ENCODE data around the gene AP2A2. TPM values are rescaled to one million over a fixed set of nuclear protein-coding genes. Genes with fewer than 3 reads are reported as not detected.

The AP2A2 gene
- total RNA-seq, 3 donors from 2014 or later, result 44.6 to 112 (median 54.7) TPM

- DNase-seq (ENCODE audit: low spot score in 2 of 2), result no peak
- Histone ChIP-seq H3K36me3 (no peaks in the 10 kb centered on the region), H3K27ac (peak overlapping the region in 1 of 2 donors; percentile 29), H3K4me3 (no peak overlapping the region), H3K9me3 (no peaks in the 10 kb centered on the region), H3K4me1 (no peaks in the 10 kb centered on the region), H3K27me3 (no peaks in the 10 kb centered on the region)
- TF ChIP-seq POLR2A (IDR thresholded peaks at IDR 0.05), result no peak
- TF ChIP-seq CTCF (IDR thresholded peaks at IDR 0.05), result no peak
- TF ChIP-seq POLR2AphosphoS5 (IDR thresholded peaks at IDR 0.05), result no peak
- intact Hi-C loops (cut with DNase I; ENCODE audit: low total_unique reads), result no loop called here
These were observed 17.2 kb downstream of the AP2A2 start for GRCh38 chr11:942823-943222.

GRCh38 chr11:944711-945470, 19.2 kb downstream of the AP2A2 start:
- no peaks in the 10 kb centered on the region for H3K27me3 ChIP-seq
- TF ChIP-seq POLR2AphosphoS5 (IDR thresholded peaks at IDR 0.05), result no peak
- no peak for TF ChIP-seq POLR2A (IDR thresholded peaks at IDR 0.05)
- TF ChIP-seq CTCF (IDR thresholded peaks at IDR 0.05), result no peak
- no peak overlapping the region for H3K27ac ChIP-seq
- no peak for DNase-seq (ENCODE audit: low spot score in 2 of 2)
- peaks cover 7 to 10% of the 10 kb centered on the region in 2 donors for H3K9me3 ChIP-seq
- no peaks in the 10 kb centered on the region for H3K36me3 ChIP-seq
- no peaks in the 10 kb centered on the region for H3K4me1 ChIP-seq
- H3K4me3 ChIP-seq, result no peak overlapping the region
- intact Hi-C loops (cut with DNase I; ENCODE audit: low total_unique reads), result no loop called here

GRCh38 chr11:945986-946385, 20.3 kb downstream of the AP2A2 start:
- Histone ChIP-seq H3K36me3 (no peaks in the 10 kb centered on the region), H3K9me3 (peaks cover 7 to 12% of the 10 kb centered on the region in 2 donors), H3K4me3 (no peak overlapping the region), H3K4me1 (no peaks in the 10 kb centered on the region), H3K27ac (no peak overlapping the region), H3K27me3 (no peaks in the 10 kb centered on the region)
- no peak for TF ChIP-seq POLR2AphosphoS5 (IDR thresholded peaks at IDR 0.05)
- TF ChIP-seq CTCF (IDR thresholded peaks at IDR 0.05), result no peak
- no peak for DNase-seq (ENCODE audit: low spot score in 2 of 2)
- intact Hi-C loops (cut with DNase I; ENCODE audit: low total_unique reads), result no loop called here

GRCh38 chr11:947744-948143, 22.1 kb downstream of the AP2A2 start:
- intact Hi-C loops (cut with DNase I; ENCODE audit: low total_unique reads), result no loop called here
- Histone ChIP-seq H3K9me3 (peaks cover 7 to 12% of the 10 kb centered on the region in 2 donors), H3K4me1 (no peaks in the 10 kb centered on the region), H3K4me3 (no peak overlapping the region), H3K27me3 (no peaks in the 10 kb centered on the region), H3K27ac (no peak overlapping the region), H3K36me3 (no peaks in the 10 kb centered on the region)
- TF ChIP-seq POLR2A (IDR thresholded peaks at IDR 0.05) (no peak), CTCF (IDR thresholded peaks at IDR 0.05) (no peak), POLR2AphosphoS5 (IDR thresholded peaks at IDR 0.05) (no peak)
- DNase-seq (ENCODE audit: low spot score in 2 of 2), result no peak

- peaks cover 7 to 12% of the 10 kb centered on the region in 2 donors for H3K9me3 ChIP-seq
- H3K4me3 ChIP-seq, result no peak overlapping the region
- no peaks in the 10 kb centered on the region for H3K27me3 ChIP-seq
- no peak for TF ChIP-seq POLR2A (IDR thresholded peaks at IDR 0.05)
- no peak for TF ChIP-seq CTCF (IDR thresholded peaks at IDR 0.05)
- TF ChIP-seq POLR2AphosphoS5 (IDR thresholded peaks at IDR 0.05), result no peak
- H3K4me1 ChIP-seq, result peaks cover 0 to 13% of the 10 kb centered on the region in 2 donors
- H3K36me3 ChIP-seq, result no peaks in the 10 kb centered on the region
- no peak for DNase-seq (ENCODE audit: low spot score in 2 of 2)
- H3K27ac ChIP-seq, result no peak overlapping the region
- intact Hi-C loops (cut with DNase I; ENCODE audit: low total_unique reads), result no loop called here
These were observed 25.8 kb downstream of the AP2A2 start for GRCh38 chr11:951507-951906.

Data from breast epithelium (tissue), 4 donors.